Parathyroid adenoma (tissue), 2 donors: ENCODE data around the gene FBXL7.

Source experiments
- H2AFZ ChIP-seq: fragments of 300-600 bp; sonication (generic); one replicate; pipeline ENCODE4 v1.7.0; 2017; ENCODE audit warnings: antibody characterized with exemption, mild to moderate bottlenecking
- H3K27ac ChIP-seq: fragments of 300-600 bp; sonication (generic); one replicate; pipeline ENCODE4 v1.7.0; 2017
- H3K27me3 ChIP-seq: fragments of 300-600 bp; sonication (generic); one replicate; pipeline ENCODE4 v1.7.0; 2017; ENCODE audit warnings: low read length; ENCODE audit not compliant: control insufficient read depth, insufficient read depth
- H3K36me3 ChIP-seq: fragments of 300-600 bp; sonication (generic); one replicate; pipeline ENCODE4 v1.7.0; 2017; ENCODE audit warnings: low read length; ENCODE audit not compliant: control insufficient read depth, insufficient read depth
- H3K4me1 ChIP-seq: fragments of 300-600 bp; sonication (generic); one replicate; pipeline ENCODE4 v1.7.0; 2017; ENCODE audit warnings: control low read depth
- H3K4me2 ChIP-seq: fragments of 300-600 bp; sonication (generic); one replicate; pipeline ENCODE4 v1.7.0; 2017; ENCODE audit warnings: low read length
- H3K4me3 ChIP-seq: fragments of 300-600 bp; sonication (generic); one replicate; pipeline ENCODE4 v1.7.0; 2017; ENCODE audit warnings: low read depth, low read length
- H3K79me2 ChIP-seq: fragments of 300-600 bp; sonication (generic); one replicate; pipeline ENCODE4 v1.7.0; 2017; ENCODE audit warnings: control low read depth
- H3K9ac ChIP-seq: fragments of 300-600 bp; sonication (generic); one replicate; pipeline ENCODE4 v1.7.0; 2017; ENCODE audit warnings: mild to moderate bottlenecking
- H3K9me3 ChIP-seq: fragments of 300-600 bp; sonication (generic); one replicate; pipeline ENCODE4 v1.7.0; 2017; ENCODE audit warnings: low read length; ENCODE audit not compliant: control insufficient read depth
- CTCF ChIP-seq: fragments of 300-600 bp; sonication (generic); IDR thresholded peaks from one replicate; pipeline ENCODE4 v1.7.0; 2017; ENCODE audit warnings: antibody characterized with exemption, mild to moderate bottlenecking
- donor health status: primary hyperparathyroidism.

The FBXL7 gene

GRCh38 chr5:15459200-15459599 is 40.8 kb upstream of the FBXL7 start:
- Histone ChIP-seq H3K27ac (no peak overlapping the region), H3K4me1 (no peaks in the 10 kb centered on the region), H3K4me2 (no peak overlapping the region), H3K36me3 (no peaks in the 10 kb centered on the region), H3K4me3 (no peak overlapping the region), H2AFZ (no peak overlapping the region), H3K27me3 (no peaks in the 10 kb centered on the region), H3K79me2 (no peaks in the 10 kb centered on the region), H3K9ac (no peak overlapping the region), H3K9me3 (no peaks in the 10 kb centered on the region)
- TF ChIP-seq CTCF: no peak

GRCh38 chr5:15463231-15463980 is 36.6 kb upstream of the FBXL7 start:
- Histone ChIP-seq H3K4me1 (no peaks in the 10 kb centered on the region), H3K36me3 (no peaks in the 10 kb centered on the region), H3K27me3 (no peaks in the 10 kb centered on the region), H3K9ac (no peak overlapping the region), H3K9me3 (no peaks in the 10 kb centered on the region), H3K27ac (no peak overlapping the region), H3K4me3 (no peak overlapping the region), H2AFZ (no peak overlapping the region), H3K4me2 (no peak overlapping the region), H3K79me2 (no peaks in the 10 kb centered on the region)
- no peak for TF ChIP-seq CTCF

- Histone ChIP-seq H3K79me2 (no peaks in the 10 kb centered on the region), H3K4me2 (no peak overlapping the region), H3K36me3 (no peaks in the 10 kb centered on the region), H3K4me3 (no peak overlapping the region), H3K9me3 (no peaks in the 10 kb centered on the region), H2AFZ (no peak overlapping the region), H3K27ac (no peak overlapping the region), H3K4me1 (no peaks in the 10 kb centered on the region), H3K9ac (no peak overlapping the region), H3K27me3 (no peaks in the 10 kb centered on the region)
- no peak for TF ChIP-seq CTCF
These were observed 27.9 kb upstream of the FBXL7 start for GRCh38 chr5:15472116-15472515.

- no peak for TF ChIP-seq CTCF
- Histone ChIP-seq H3K27ac (no peak overlapping the region), H3K4me2 (no peak overlapping the region), H3K79me2 (no peaks in the 10 kb centered on the region), H3K4me3 (no peak overlapping the region), H2AFZ (no peak overlapping the region), H3K9ac (no peak overlapping the region), H3K9me3 (no peaks in the 10 kb centered on the region), H3K36me3 (no peaks in the 10 kb centered on the region), H3K27me3 (no peaks in the 10 kb centered on the region), H3K4me1 (no peaks in the 10 kb centered on the region)
These were observed 25.7 kb upstream of the FBXL7 start for GRCh38 chr5:15474143-15474719.

GRCh38 chr5:15475367-15475766 is 24.6 kb upstream of the FBXL7 start:
- Histone ChIP-seq H3K4me3 (no peak overlapping the region), H3K9me3 (no peaks in the 10 kb centered on the region), H3K36me3 (no peaks in the 10 kb centered on the region), H3K79me2 (no peaks in the 10 kb centered on the region), H2AFZ (no peak overlapping the region), H3K4me1 (no peaks in the 10 kb centered on the region), H3K27ac (no peak overlapping the region), H3K4me2 (no peak overlapping the region), H3K27me3 (no peaks in the 10 kb centered on the region), H3K9ac (no peak overlapping the region)
- TF ChIP-seq CTCF: no peak
